ENCODE measurements around the gene SASH1. TPM values are rescaled to one million over a fixed set of nuclear protein-coding genes. Genes with fewer than 3 reads are reported as not detected.
A peak's percentile ranks its signal among the peaks of the same experiment; 100 is the strongest.

SASH1 gene
- total RNA-seq, 1 experiment from 2014 or later = 33.2 TPM

- no peak overlapping the region for H2BK5ac ChIP-seq (ENCODE audit: insufficient read length, low read length)
- H2BK15ac ChIP-seq (ENCODE audit: low read depth, low read length) = peak overlapping the region; percentile 24; the same call in 1 of the 2 replicates
- H3K36me3 Mint-ChIP-seq (ENCODE audit: insufficient read depth in 1 of 3, low read depth in 3 of 3) = no peaks in the 10 kb centered on the region
- no peak overlapping the region for H2BK120ac ChIP-seq (ENCODE audit: low read depth, low read length, poor library complexity, severe bottlenecking)
- TF ChIP-seq CTCF (conservative IDR thresholded peaks at IDR 0.05) = no peak
- H3K4me2 ChIP-seq (ENCODE audit: insufficient read depth, insufficient read length, low read length) = no peak overlapping the region
- H3K27me3 Mint-ChIP-seq (ENCODE audit: low read depth) = 0 out of 2 replicates have a peak, but pooled peaks cover 1% of the 10 kb centered on the region
- H2BK20ac ChIP-seq (ENCODE audit: low read depth, low read length, poor library complexity, severe bottlenecking) = no peak overlapping the region
- H3K4me3 Mint-ChIP-seq = no peak overlapping the region
- H3K4me1 ChIP-seq (ENCODE audit: insufficient read depth, low read length) = no peaks in the 10 kb centered on the region
- H3K56ac ChIP-seq (ENCODE audit: insufficient read length, low read depth, low read length) = no peak overlapping the region
- H3K14ac ChIP-seq (ENCODE audit: insufficient read depth, low read length) = no peak overlapping the region
- no peak overlapping the region for H4K5ac ChIP-seq (ENCODE audit: insufficient read length, low read depth, low read length)
- no peak overlapping the region for H3K23ac ChIP-seq (ENCODE audit: insufficient read length, low read depth, low read length)
- no peak overlapping the region for H4K91ac ChIP-seq (ENCODE audit: insufficient read length, low read depth, low read length)
- no peaks in the 10 kb centered on the region for H3K79me1 ChIP-seq (ENCODE audit: insufficient read depth, low read depth, low read length, poor library complexity, severe bottlenecking)
- no peaks in the 10 kb centered on the region for H3K9me3 Mint-ChIP-seq
- no peak overlapping the region for H4K8ac ChIP-seq (replicated peaks; ENCODE audit: insufficient read length, low read depth, low read length)
- peaks cover 13 to 20% of the 10 kb centered on the region in 2 experiments for H3K4me1 Mint-ChIP-seq
- no peaks in the 10 kb centered on the region for H3K23me2 ChIP-seq (ENCODE audit: insufficient read length, low read depth, low read length, poor library complexity, severe bottlenecking)
- H2AK5ac ChIP-seq (ENCODE audit: insufficient read length, low read length) = no peak overlapping the region
- H2BK12ac ChIP-seq (ENCODE audit: insufficient read length, low read depth, low read length) = no peak overlapping the region
- H4K20me1 ChIP-seq (ENCODE audit: control insufficient read depth, insufficient read depth, insufficient read length) = no peaks in the 10 kb centered on the region
- no peak overlapping the region for H3K27ac ChIP-seq (ENCODE audit: insufficient read length, low read depth, low read length)
- no peak overlapping the region for H3K9ac ChIP-seq (ENCODE audit: extremely low read depth, insufficient read length, low read length)
- H3K9me3 ChIP-seq (ENCODE audit: control insufficient read depth, low read depth, low read length) = no peaks in the 10 kb centered on the region
- no peak for DNase-seq
- no peak overlapping the region for H3K18ac ChIP-seq (ENCODE audit: insufficient read length, low read depth, low read length)
- no peaks in the 10 kb centered on the region for H3K27me3 ChIP-seq (ENCODE audit: insufficient read depth, low read length)
- H3K79me2 ChIP-seq (ENCODE audit: insufficient read depth, low read length) = no peaks in the 10 kb centered on the region
- H3T11ph ChIP-seq (ENCODE audit: low read length) = no peak overlapping the region
- WGBS (ENCODE audit: extremely low coverage, insufficient read length, low lambda C conversion rate) = no CpG with 5 or more reads among the region's 2 CpGs
- peak overlapping the region in 1 of 3 experiments; percentile 68; a peak in 1 of 7 replicates for H3K27ac Mint-ChIP-seq
- no peak overlapping the region for H3K4ac ChIP-seq (ENCODE audit: low read depth, low read length)
- peak overlapping the region; percentile 29 for H2AFZ ChIP-seq (ENCODE audit: low read length)
Measured at GRCh38 chr6:148306286-148306685, 36.4 kb upstream of the SASH1 start.
